Neural crest cell (in vitro differentiated cells): ENCODE results near the gene COPG1. TPM values are rescaled to one million over a fixed set of nuclear protein-coding genes. Genes with fewer than 3 reads are reported as not detected.

Experiments
- DNase-seq: peaks from one replicate; pipeline ENCODE4 v3.0.0; 2021; ENCODE audit warnings: low read depth, mixed read lengths, low spot score
- H3K27ac Mint-ChIP-seq: one replicate; pipeline ENCODE4 v1.8.0; 2021; ENCODE audit warnings: mild to moderate bottlenecking, mixed read lengths; ENCODE audit not compliant: unreplicated experiment
- H3K27me3 Mint-ChIP-seq: 2 replicates; pipeline ENCODE4 v1.8.0; 2021; ENCODE audit warnings: low read depth, mild to moderate bottlenecking, mixed read lengths
- H3K36me3 Mint-ChIP-seq: 2 replicates; pipeline ENCODE4 v1.8.0; 2021; ENCODE audit warnings: low read depth, mild to moderate bottlenecking, mixed read lengths
- H3K4me1 Mint-ChIP-seq: 2 replicates; pipeline ENCODE4 v1.8.0; 2021; ENCODE audit warnings: mixed read lengths
- H3K4me3 Mint-ChIP-seq: one replicate; pipeline ENCODE4 v1.8.0; 2021; ENCODE audit warnings: mild to moderate bottlenecking, mixed read lengths
- H3K9me3 Mint-ChIP-seq: 2 replicates; pipeline ENCODE4 v1.8.0; 2021; ENCODE audit warnings: mixed read lengths
- CTCF ChIP-seq: fragments of 200-600 bp; sonication (generic); conservative IDR thresholded peaks from 2 replicates; pipeline ENCODE4 v1.5.0; 2021; ENCODE audit warnings: antibody characterized with exemption, mild to moderate bottlenecking
- long read RNA-seq: library from polyadenylated mRNA; unstranded; transcript quantifications from one replicate; pipeline ENCODE4 v2.0.0, GENCODE V29; 2020
- total RNA-seq: library from RNA; stranded (reverse); gene quantifications from 2 replicates; pipeline ENCODE4 v1.2.1, GENCODE V29; 2021

COPG1 gene, protein sequence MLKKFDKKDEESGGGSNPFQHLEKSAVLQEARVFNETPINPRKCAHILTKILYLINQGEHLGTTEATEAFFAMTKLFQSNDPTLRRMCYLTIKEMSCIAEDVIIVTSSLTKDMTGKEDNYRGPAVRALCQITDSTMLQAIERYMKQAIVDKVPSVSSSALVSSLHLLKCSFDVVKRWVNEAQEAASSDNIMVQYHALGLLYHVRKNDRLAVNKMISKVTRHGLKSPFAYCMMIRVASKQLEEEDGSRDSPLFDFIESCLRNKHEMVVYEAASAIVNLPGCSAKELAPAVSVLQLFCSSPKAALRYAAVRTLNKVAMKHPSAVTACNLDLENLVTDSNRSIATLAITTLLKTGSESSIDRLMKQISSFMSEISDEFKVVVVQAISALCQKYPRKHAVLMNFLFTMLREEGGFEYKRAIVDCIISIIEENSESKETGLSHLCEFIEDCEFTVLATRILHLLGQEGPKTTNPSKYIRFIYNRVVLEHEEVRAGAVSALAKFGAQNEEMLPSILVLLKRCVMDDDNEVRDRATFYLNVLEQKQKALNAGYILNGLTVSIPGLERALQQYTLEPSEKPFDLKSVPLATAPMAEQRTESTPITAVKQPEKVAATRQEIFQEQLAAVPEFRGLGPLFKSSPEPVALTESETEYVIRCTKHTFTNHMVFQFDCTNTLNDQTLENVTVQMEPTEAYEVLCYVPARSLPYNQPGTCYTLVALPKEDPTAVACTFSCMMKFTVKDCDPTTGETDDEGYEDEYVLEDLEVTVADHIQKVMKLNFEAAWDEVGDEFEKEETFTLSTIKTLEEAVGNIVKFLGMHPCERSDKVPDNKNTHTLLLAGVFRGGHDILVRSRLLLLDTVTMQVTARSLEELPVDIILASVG
- 116 and 122 TPM in 2 replicates for total RNA-seq
- long read RNA-seq, transcript COPG1-201 (24 exons, 3,078 nt), result major isoform, 179 of 233 reads
- long read RNA-seq, partial matches to known transcripts, result 32 of 233 reads
- long read RNA-seq, other reads (novel, unspliced or antisense), result 22 of 233 reads

- H3K9me3 Mint-ChIP-seq, result no peaks in the 10 kb centered on the region
- no peak for TF ChIP-seq CTCF
- H3K4me1 Mint-ChIP-seq, result peaks cover 29% of the 10 kb centered on the region
- H3K36me3 Mint-ChIP-seq, result peaks cover 4% of the 10 kb centered on the region
- no peaks in the 10 kb centered on the region for H3K27me3 Mint-ChIP-seq
- H3K27ac Mint-ChIP-seq, result peak within 1 kb of the TSS; percentile 98
- H3K4me3 Mint-ChIP-seq, result peak within 1 kb of the TSS; percentile 96
- peak; percentile 77 for DNase-seq
These were observed at the start of gene COPG1 for GRCh38 chr3:129249284-129250065. TSS of gene COPG1 (plus strand) at chr3:129249606. CDS start at chr3:129249710, 104 bp downstream.

- TF ChIP-seq CTCF, result no peak
- no peak overlapping the region for H3K4me3 Mint-ChIP-seq
- DNase-seq, result no peak
- no peak overlapping the region for H3K27ac Mint-ChIP-seq
- no peaks in the 10 kb centered on the region for H3K36me3 Mint-ChIP-seq
- H3K9me3 Mint-ChIP-seq, result no peaks in the 10 kb centered on the region
- H3K4me1 Mint-ChIP-seq, result no peaks in the 10 kb centered on the region
- no peaks in the 10 kb centered on the region for H3K27me3 Mint-ChIP-seq
These were observed 44.9 kb upstream of the COPG1 start for GRCh38 chr3:129204473-129204872.

DNA sequence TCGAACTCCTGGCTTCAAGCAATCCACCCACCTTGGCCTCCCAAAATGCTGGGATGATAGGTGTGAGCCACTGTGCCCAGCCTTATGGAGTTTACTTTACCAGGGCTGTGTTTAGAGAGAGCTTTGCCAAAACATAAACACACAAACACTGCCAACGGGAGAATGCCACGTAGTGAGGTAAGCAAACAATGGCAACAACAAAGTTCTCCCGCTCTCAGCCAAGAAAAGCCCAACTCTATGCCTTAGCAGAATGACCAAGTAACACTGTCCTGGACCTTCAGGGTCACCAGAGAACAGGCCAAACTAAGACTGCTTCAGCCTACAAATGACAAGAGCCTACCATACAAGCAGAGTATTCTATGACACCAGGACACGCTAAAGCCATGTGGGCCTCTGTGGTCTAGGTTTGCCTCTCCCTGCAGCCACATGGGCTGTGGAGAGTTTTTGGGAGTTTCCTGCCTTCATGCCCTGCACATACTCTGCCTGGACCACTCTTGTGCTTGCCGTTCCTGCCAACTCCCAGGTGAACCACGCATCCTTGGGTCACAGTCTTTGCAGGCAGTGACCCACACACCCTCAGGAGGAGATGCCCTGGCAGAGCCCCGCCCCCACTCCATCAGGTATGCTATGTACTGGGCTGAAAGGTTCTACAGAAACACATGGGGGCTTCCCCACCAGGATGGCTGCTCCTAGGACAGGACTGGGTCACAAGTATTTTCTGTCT is 44.1 kb upstream of the COPG1 start:
- Mint-ChIP-seq H3K27ac (no peak overlapping the region), H3K36me3 (no peaks in the 10 kb centered on the region), H3K27me3 (no peaks in the 10 kb centered on the region)

DNA sequence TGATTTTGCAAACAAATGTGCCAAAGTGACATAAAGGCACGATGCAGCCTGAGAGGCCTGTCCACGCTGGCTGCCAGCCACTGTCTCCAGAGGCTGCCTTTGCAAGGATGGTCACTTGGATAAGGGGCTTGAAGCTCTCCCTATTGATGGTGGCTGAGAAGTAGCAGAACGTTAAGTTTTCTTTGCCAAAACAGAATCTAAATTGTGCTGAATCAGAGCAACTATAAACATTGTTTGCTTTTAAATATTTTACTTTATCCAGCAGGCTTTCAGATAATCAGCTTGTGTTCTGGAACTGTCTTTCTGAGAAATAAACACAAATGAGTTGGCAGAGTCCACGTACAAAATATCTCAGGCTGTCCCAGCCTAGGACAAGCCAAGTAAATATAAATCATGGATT is 41.9 kb upstream of the COPG1 start:
- no peak overlapping the region for H3K27ac Mint-ChIP-seq
- no peak overlapping the region for H3K4me3 Mint-ChIP-seq
- no peaks in the 10 kb centered on the region for H3K27me3 Mint-ChIP-seq
- DNase-seq, result no peak
- TF ChIP-seq CTCF, result no peak
- H3K4me1 Mint-ChIP-seq, result no peaks in the 10 kb centered on the region
- H3K36me3 Mint-ChIP-seq, result no peaks in the 10 kb centered on the region
- no peaks in the 10 kb centered on the region for H3K9me3 Mint-ChIP-seq

More for the DNA sequence above, 44.1 kb upstream of the COPG1 start:
- Mint-ChIP-seq H3K9me3 (no peaks in the 10 kb centered on the region), H3K4me3 (no peak overlapping the region), H3K4me1 (no peaks in the 10 kb centered on the region)
- no peak for DNase-seq
- no peak for TF ChIP-seq CTCF
